Endothelial cell of umbilical vein (primary cell): ENCODE data around the gene FYB1. TPM values are rescaled to one million over a fixed set of nuclear protein-coding genes. Genes with fewer than 3 reads are reported as not detected.

Experiments used
- BruUV-seq: library from RNA; stranded (reverse); fragments of 400-500 nt; replicated peaks from 2 replicates; lab custom pipeline; 2021; lab: Mats Ljungman, UMichigan
- CTCF ChIA-PET: fragments of 300-600, 350-600 bp; sonication (Branson Sonifier 250); formaldehyde crosslinking; loops from one replicate; lab custom pipeline; 2021; ENCODE audit warnings: antibody characterized with exemption, inconsistent platforms; lab: Charles Lee
- POLR2A ChIA-PET: fragments of 300-600, 350-600 bp; sonication (Branson Sonifier 250); formaldehyde crosslinking; loops from one replicate; lab custom pipeline; 2021; ENCODE audit warnings: antibody characterized with exemption, inconsistent platforms; lab: Charles Lee
- DNase-seq: peaks from one replicate; pipeline ENCODE4 v3.0.0-alpha.2; 2011; ENCODE audit warnings: low read depth, low spot score
- FAIRE-seq: peaks from 2 replicates; lab custom pipeline; 2011; peaks lifted over from hg19 to GRCh38; lab: Jason Lieb, UNC
- H2AFZ ChIP-seq: 2 replicates; pipeline ENCODE4 v1.6.0; 2012; ENCODE audit warnings: low read depth, low read length, control low read depth, inconsistent platforms
- H3K27ac ChIP-seq: 2 replicates; pipeline ENCODE4 v1.5.1; 2011; ENCODE audit warnings: low read depth, mild to moderate bottlenecking, control low read depth, low read length, moderate library complexity; ENCODE audit not compliant: insufficient read depth
- H3K27me3 ChIP-seq, 2 experiments: 2 replicates each; pipeline versions ENCODE4 v1.6.0 to v1.6.1; 2011; ENCODE audit warnings: low read length in 2 of 2, mixed read lengths in 1 of 2; ENCODE audit not compliant: control insufficient read depth in 2 of 2, insufficient read depth in 2 of 2
- H3K36me3 ChIP-seq, 2 experiments: 2 replicates in 1 of 2; 3 replicates in 1 of 2; pipeline ENCODE4 v1.5.1; 2011; ENCODE audit warnings: low read length in 2 of 2, mild to moderate bottlenecking in 1 of 2, moderate library complexity in 1 of 2; ENCODE audit not compliant: control insufficient read depth in 2 of 2, insufficient read depth in 2 of 2; ENCODE audit errors: extremely low read depth in 1 of 2
- H3K4me1 ChIP-seq: 3 replicates; pipeline ENCODE4 v1.5.1; 2011; ENCODE audit warnings: mild to moderate bottlenecking, low read length; ENCODE audit not compliant: control insufficient read depth, insufficient read depth; ENCODE audit errors: extremely low read depth
- H3K4me2 ChIP-seq: 2 replicates; pipeline ENCODE4 v1.6.1; 2011; ENCODE audit warnings: low read length, control low read depth, mixed read lengths; ENCODE audit not compliant: insufficient read depth
- H3K4me3 ChIP-seq, 3 experiments: fragments of 200-600 bp in 1 of 3; sonication (generic), shearing (Covaris generic) in 1 of 3; replicated peaks in 1 of 3; 2 replicates each; pipeline ENCODE4 v1.5.1; 2011 to 2016; ENCODE audit warnings: control low read depth in 3 of 3, low read length in 3 of 3, mild to moderate bottlenecking in 2 of 3, inconsistent platforms in 1 of 3, low read depth in 1 of 3, moderate library complexity in 1 of 3; ENCODE audit not compliant: insufficient read depth in 1 of 3
- H3K79me2 ChIP-seq: 2 replicates; pipeline ENCODE4 v1.6.0; 2012; ENCODE audit warnings: low read length, inconsistent platforms; ENCODE audit not compliant: control insufficient read depth, insufficient read depth
- H3K9ac ChIP-seq: replicated peaks from 2 replicates; pipeline ENCODE3; 2011; ENCODE audit warnings: low read length, control low read depth; ENCODE audit not compliant: insufficient read depth; ENCODE audit errors: extremely low read depth
- H3K9me1 ChIP-seq: replicated peaks from 3 replicates; pipeline ENCODE4 v1.6.0; 2011; ENCODE audit warnings: mild to moderate bottlenecking, low read length; ENCODE audit not compliant: control insufficient read depth, insufficient read depth; ENCODE audit errors: extremely low read depth
- H3K9me3 ChIP-seq: replicated peaks from 2 replicates; pipeline ENCODE4 v1.5.1; 2012; ENCODE audit warnings: low read length, inconsistent platforms; ENCODE audit not compliant: control insufficient read depth, insufficient read depth
- H4K20me1 ChIP-seq: replicated peaks from 2 replicates; pipeline ENCODE3; 2011; ENCODE audit warnings: mild to moderate bottlenecking, low read length; ENCODE audit not compliant: control insufficient read depth, insufficient read depth; ENCODE audit errors: extremely low read depth
- CTCF ChIP-seq, 2 donors: IDR thresholded peaks; 1 replicate in 1 of 2; 2 replicates in 1 of 2; pipeline ENCODE4 v1.5.1; 2011; ENCODE audit warnings: low read length in 2 of 2, mild to moderate bottlenecking in 2 of 2, moderate library complexity in 2 of 2, control low read depth in 1 of 2, inconsistent platforms in 1 of 2, low read depth in 1 of 2; ENCODE audit not compliant: insufficient read depth in 1 of 2; ENCODE audit errors: extremely low read depth in 1 of 2
- EZH2 ChIP-seq: IDR thresholded peaks from 2 replicates; pipeline ENCODE4 v1.6.1; 2012; ENCODE audit warnings: borderline replicate concordance, low read depth, mild to moderate bottlenecking, moderate library complexity, low read length, inconsistent platforms; ENCODE audit not compliant: severe bottlenecking
- FOS ChIP-seq: IDR thresholded peaks from 2 replicates; pipeline ENCODE4 v1.6.1; 2011; ENCODE audit warnings: mild to moderate bottlenecking, low read length, moderate library complexity, borderline replicate concordance; ENCODE audit not compliant: insufficient read depth
- GATA2 ChIP-seq: IDR thresholded peaks from 2 replicates; pipeline ENCODE4 v1.7.0; 2011; ENCODE audit warnings: low read depth, mild to moderate bottlenecking, moderate library complexity, mixed read lengths, low read length; ENCODE audit not compliant: insufficient read length, insufficient read depth
- JUN ChIP-seq: IDR thresholded peaks from 2 replicates; pipeline ENCODE4 v1.6.1; 2011; ENCODE audit warnings: borderline replicate concordance, low read depth; ENCODE audit not compliant: insufficient read length, insufficient read depth
- MAX ChIP-seq: IDR thresholded peaks from 2 replicates; pipeline ENCODE4 v1.6.1; 2011; ENCODE audit not compliant: insufficient read depth, insufficient read length
- MYC ChIP-seq: IDR thresholded peaks from one replicate; pipeline ENCODE4 v1.6.1; 2011; ENCODE audit warnings: mild to moderate bottlenecking, low read depth, low read length
- POLR2A ChIP-seq: IDR thresholded peaks from 2 replicates; pipeline ENCODE4 v1.6.1; 2012; ENCODE audit warnings: low read depth, mild to moderate bottlenecking, control low read depth, low read length
- POLR2AphosphoS5 ChIP-seq: IDR thresholded peaks from 2 replicates; pipeline ENCODE4 v1.6.1; 2012; ENCODE audit warnings: low read depth, mild to moderate bottlenecking, control low read depth, low read length, moderate library complexity; ENCODE audit not compliant: insufficient read depth
- dilution Hi-C: fragments of 300-500 bp; cut with MboI; formaldehyde crosslinking; loops from one replicate; pipeline ENCODE4 v1.15.0; 2019; ENCODE audit warnings: low sequenced_read_pairs; ENCODE audit not compliant: extremely low pct_ligation_motif_present
- intact Hi-C: fragments of 100-400 bp; cut with micrococcal nuclease; formaldehyde crosslinking; loops from one replicate; pipeline ENCODE4 v1.10.0; 2022
- polyA plus RNA-seq, 4 experiments: library from polyadenylated mRNA; depleted of rRNA in 3 of 4; stranded (reverse) in 3 of 4; unstranded in 1 of 4; fragments of >200 nt; gene quantifications; 2 replicates each; pipeline versions ENCODE4 v1.2.1 to v1.2.3, GENCODE V29; 2011 to 2012; ENCODE audit warnings: missing spikeins in 1 of 4
- total RNA-seq: library from RNA; stranded (reverse); gene quantifications from 2 replicates; pipeline ENCODE4 v1.2.3, GENCODE V29; 2021

The FYB1 gene
- total and polyA plus RNA-seq, 2 donors (not counting 3 experiments of a cell fraction or from before 2014, with no cell fraction given) = 0.44 TPM; not detected in 1

- no peaks in the 10 kb centered on the region for H3K27me3 ChIP-seq
- CTCF ChIA-PET = interaction anchor here (0.7 to 4.8 kb wide), 8 partner anchors 13 to 332 kb away, joined by 5 to 96 read pairs (median 22); no protein-coding TSS in a partner anchor
- no TSS peak for BruUV-seq
Observed at GRCh38 chr5:39215857-39216256, 3.5 kb downstream of the FYB1 start.

More at GRCh38 chr5:39215857-39216256, 3.5 kb downstream of the FYB1 start:
- dilution Hi-C loops = no loop called here
- Histone ChIP-seq H4K20me1 (no peaks in the 10 kb centered on the region), H2AFZ (no peak overlapping the region), H3K79me2 (no peaks in the 10 kb centered on the region), H3K4me3 (no peak overlapping the region), H3K4me1 (no peaks in the 10 kb centered on the region), H3K9me3 (no peaks in the 10 kb centered on the region), H3K9me1 (no peaks in the 10 kb centered on the region), H3K9ac (no peak overlapping the region), H3K27ac (no peak overlapping the region), H3K36me3 (no peaks in the 10 kb centered on the region), H3K4me2 (no peak overlapping the region)
- intact Hi-C loops = loop anchor here (2.0 to 10.0 kb wide), 4 partner anchors 141 to 221 kb away; partner anchors contain the start of genes C9 and RICTOR
- FAIRE-seq = no peak
- POLR2A ChIA-PET = no interaction called here
- TF ChIP-seq FOS = no peak
- no peak for TF ChIP-seq POLR2AphosphoS5
- no peak for TF ChIP-seq MAX
- TF ChIP-seq CTCF (IDR thresholded peaks at IDR 0.05; ENCODE audit: extremely low read depth in 1 of 2, insufficient read depth in 1 of 2, low read depth in 1 of 2, low read length in 2 of 2) = no peak
- TF ChIP-seq POLR2A = no peak
- TF ChIP-seq MYC = no peak
- TF ChIP-seq GATA2 = no peak
- TF ChIP-seq JUN = no peak
- no peak for TF ChIP-seq EZH2
- DNase-seq = no peak
